Endothelial cell (in vitro differentiated cells): Measurements from ENCODE around the gene FCGR3B. TPM values are rescaled to one million over a fixed set of nuclear protein-coding genes. Genes with fewer than 3 reads are reported as not detected.

Experiments used
- total RNA-seq: library from RNA; stranded (reverse); fragmentation: NEBNext Ultra II Directional; extraction: Animal tissue kit (Norgen Biotek cat#: 25700); gene quantifications from one replicate; pipeline ENCODE4 v1.2.1, GENCODE V29; 2021; ENCODE audit not compliant: unreplicated experiment

Gene FCGR3B
- total RNA-seq, 1 donor from 2014 or later: not detected

Other genes starting within 250 kb of the FCGR3B start
- 0.41 TPM for gene FCGR2A, start 125.7 kb downstream of the FCGR3B start, total RNA-seq
- gene HSPA6, start 106.6 kb downstream of the FCGR3B start, total RNA-seq: not detected
- 4.0 TPM for gene FCGR3A, start 81.4 kb downstream of the FCGR3B start, total RNA-seq
- gene FCGR2B, start 32.0 kb upstream of the FCGR3B start, total RNA-seq: not detected
- not detected for gene FCRLA, start 76.1 kb upstream of the FCGR3B start, total RNA-seq
- gene FCRLB, start 90.4 kb upstream of the FCGR3B start, total RNA-seq: 0.36 TPM
- 27.8 TPM for gene DUSP12, start 118.6 kb upstream of the FCGR3B start, total RNA-seq
- 38.2 TPM for gene ATF6, start 135.1 kb upstream of the FCGR3B start, total RNA-seq